ENCODE measurements around the gene TMEM150A. TPM values are rescaled to one million over a fixed set of nuclear protein-coding genes. Genes with fewer than 3 reads are reported as not detected.
"Not testable (repeated sequence)": the region's sequence is repeated elsewhere in the genome, so short reads cannot be mapped to it uniquely, and the experiment has no call there.

TMEM150A gene
- polyA plus RNA-seq, 1 donor from 2014 or later: 8.4 TPM

DNA sequence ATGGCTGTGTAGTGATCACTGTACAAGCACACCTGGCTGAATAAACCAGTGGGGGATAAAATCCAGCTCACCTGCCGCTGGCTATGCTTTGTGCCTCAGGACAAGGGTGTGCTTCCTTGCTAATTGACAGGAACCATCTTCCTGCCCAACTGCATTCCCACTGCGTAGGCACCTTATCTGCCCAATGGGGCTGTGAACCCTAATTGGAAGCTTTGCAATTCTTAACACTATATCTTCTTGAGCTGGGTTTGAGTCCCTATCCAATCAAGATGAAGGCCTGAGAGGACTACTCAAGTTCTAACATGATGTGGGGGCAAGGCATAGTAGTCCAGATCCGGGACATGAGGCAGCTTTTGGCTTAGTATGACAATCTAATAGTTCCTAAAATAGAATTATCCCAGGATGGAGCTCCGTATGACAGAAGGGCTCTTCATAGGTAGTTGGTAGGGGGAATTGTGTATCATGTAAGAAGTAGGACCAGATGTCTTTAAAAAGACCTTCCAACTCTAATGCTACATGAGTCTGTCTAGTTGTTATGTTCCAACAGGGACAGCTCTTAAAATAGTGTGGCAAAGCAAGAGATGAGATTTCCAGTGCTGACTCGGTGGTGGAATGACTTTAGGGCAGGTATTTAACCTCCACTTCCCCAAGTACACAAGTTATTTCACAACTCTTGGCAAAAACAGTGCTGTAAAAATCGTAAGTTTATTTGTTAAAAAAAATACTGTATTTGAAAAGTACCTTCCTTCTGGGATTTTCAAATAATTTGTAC, 2.3 kb upstream of the TMEM150A start:
- Histone ChIP-seq H3K4me2 (ENCODE audit: low read length) (no peak overlapping the region), H3K36me3 (ENCODE audit: insufficient read depth, low read length) (peaks cover 7% of the 10 kb centered on the region), H3K9me2 (ENCODE audit: insufficient read depth, low read length) (no peaks in the 10 kb centered on the region), H3K9ac (ENCODE audit: low read length) (no peak overlapping the region), H3K4me3 (ENCODE audit: low read length) (no peak overlapping the region), H2AFZ (ENCODE audit: low read depth, low read length) (no peak overlapping the region), H3K27ac (ENCODE audit: low read length) (no peak overlapping the region), H3F3A (ENCODE audit: insufficient read depth, low read length, poor library complexity, severe bottlenecking) (no peaks in the 10 kb centered on the region), H3K79me2 (replicated peaks; ENCODE audit: insufficient read depth, low read length) (no peaks in the 10 kb centered on the region), H4K20me1 (ENCODE audit: insufficient read depth) (no peaks in the 10 kb centered on the region), H3K27me3 (ENCODE audit: insufficient read depth, low read depth, low read length) (no peaks in the 10 kb centered on the region), H3K9me3 (ENCODE audit: low read length) (no peaks in the 10 kb centered on the region)
- TF ChIP-seq REST (IDR thresholded peaks at IDR 0.05; ENCODE audit: borderline replicate concordance) (no peak), TAF1 (IDR thresholded peaks at IDR 0.05; ENCODE audit: low read depth) (no peak), POLR2AphosphoS5 (IDR thresholded peaks at IDR 0.05) (no peak), RAD21 (conservative IDR thresholded peaks at IDR 0.05) (no peak), MXI1 (conservative IDR thresholded peaks at IDR 0.05; ENCODE audit: poor library complexity, severe bottlenecking) (no peak), EZH2 (IDR thresholded peaks at IDR 0.05; ENCODE audit: borderline replicate concordance, insufficient read depth, low read length, poor library complexity, severe bottlenecking) (no peak), EP300 (conservative IDR thresholded peaks at IDR 0.05; ENCODE audit: poor library complexity, severe bottlenecking) (no peak)

DNA sequence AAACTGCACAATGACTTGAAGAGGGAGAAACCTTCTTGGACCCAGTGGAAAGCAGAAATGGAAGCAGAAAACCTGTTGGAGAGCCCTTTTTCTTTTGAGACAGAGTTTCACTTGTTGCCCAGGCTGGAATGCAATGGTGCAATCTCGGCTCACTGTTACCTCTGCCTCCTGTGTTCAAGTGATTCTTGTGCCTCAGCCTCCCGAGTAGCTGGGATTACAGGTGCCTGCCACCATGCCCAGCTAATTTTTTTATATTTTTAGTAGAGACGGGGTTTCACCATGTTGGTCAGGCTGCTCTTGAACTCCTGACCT, 1.6 kb upstream of the TMEM150A start:
- not testable (repeated sequence) for H2AFZ ChIP-seq (ENCODE audit: low read depth, low read length)

GRCh38 chr2:85601771-85602475, 575 bp downstream of the TMEM150A start:
- Histone ChIP-seq H3K27me3 (ENCODE audit: insufficient read depth, low read depth, low read length) (no peaks in the 10 kb centered on the region), H3K9me3 (ENCODE audit: low read length) (no peaks in the 10 kb centered on the region), H3K9ac (ENCODE audit: low read length) (peak overlapping the region; percentile 59), H3K4me3 (ENCODE audit: low read length) (peak overlapping the region; percentile 77), H2AFZ (ENCODE audit: low read depth, low read length) (no peak overlapping the region), H4K20me1 (ENCODE audit: insufficient read depth) (no peaks in the 10 kb centered on the region), H3F3A (ENCODE audit: insufficient read depth, low read length, poor library complexity, severe bottlenecking) (no peaks in the 10 kb centered on the region), H3K79me2 (replicated peaks; ENCODE audit: insufficient read depth, low read length) (no peaks in the 10 kb centered on the region), H3K9me2 (ENCODE audit: insufficient read depth, low read length) (no peaks in the 10 kb centered on the region), H3K4me2 (ENCODE audit: low read length) (peak overlapping the region; percentile 55), H3K36me3 (ENCODE audit: insufficient read depth, low read length) (no peaks in the 10 kb centered on the region), H3K27ac (ENCODE audit: low read length) (no peak overlapping the region)
- TF ChIP-seq TAF1 (IDR thresholded peaks at IDR 0.05; ENCODE audit: low read depth): no peak
- no peak for TF ChIP-seq CTCF (IDR thresholded peaks at IDR 0.05; ENCODE audit: poor library complexity, severe bottlenecking)
- no peak for TF ChIP-seq MXI1 (conservative IDR thresholded peaks at IDR 0.05; ENCODE audit: poor library complexity, severe bottlenecking)
- TF ChIP-seq RAD21 (conservative IDR thresholded peaks at IDR 0.05): no peak
- no peak for TF ChIP-seq SMC3 (conservative IDR thresholded peaks at IDR 0.05; ENCODE audit: poor library complexity)
- TF ChIP-seq EZH2 (IDR thresholded peaks at IDR 0.05; ENCODE audit: borderline replicate concordance, insufficient read depth, low read length, poor library complexity, severe bottlenecking): no peak
- TF ChIP-seq EP300 (conservative IDR thresholded peaks at IDR 0.05; ENCODE audit: poor library complexity, severe bottlenecking): no peak
- TF ChIP-seq REST (IDR thresholded peaks at IDR 0.05; ENCODE audit: borderline replicate concordance): no peak
- no peak for TF ChIP-seq POLR2AphosphoS5 (IDR thresholded peaks at IDR 0.05)

More for the DNA sequence above, 1.6 kb upstream of the TMEM150A start:
- H3K9ac ChIP-seq (ENCODE audit: low read length); H3K79me2 ChIP-seq (replicated peaks; ENCODE audit: insufficient read depth, low read length); H4K20me1 ChIP-seq (ENCODE audit: insufficient read depth); H3K27me3 ChIP-seq (ENCODE audit: insufficient read depth, low read depth, low read length); H3K9me2 ChIP-seq (ENCODE audit: insufficient read depth, low read length); H3K9me3 ChIP-seq (ENCODE audit: low read length); H3F3A ChIP-seq (ENCODE audit: insufficient read depth, low read length, poor library complexity, severe bottlenecking); H3K27ac ChIP-seq (ENCODE audit: low read length); H3K36me3 ChIP-seq (ENCODE audit: insufficient read depth, low read length); H3K4me2 ChIP-seq (ENCODE audit: low read length): not testable (repeated sequence)
- peak overlapping the region; percentile 77 for H3K4me3 ChIP-seq (ENCODE audit: low read length)
